Breast epithelium (tissue), 4 donors: ENCODE measurements around the gene CABLES1. TPM values are rescaled to one million over a fixed set of nuclear protein-coding genes. Genes with fewer than 3 reads are reported as not detected.

Experiments used
- DNase-seq, 2 donors: peaks; one replicate each; pipeline ENCODE4 v3.0.0-alpha.2; 2019; ENCODE audit warnings: low spot score in 2 of 2
- H3K27ac ChIP-seq, 2 donors: fragments of 200-600 bp; sonication (generic) in 1 of 2; one replicate each; pipeline ENCODE4 v1.5.1; 2016 to 2019; ENCODE audit warnings: mild to moderate bottlenecking in 1 of 2
- H3K27me3 ChIP-seq, 2 donors: fragments of 200-600 bp; sonication (generic) in 1 of 2; one replicate each; pipeline versions ENCODE4 v1.5.1 to v1.6.0; 2017 to 2019; ENCODE audit warnings: control low read depth in 1 of 2, mild to moderate bottlenecking in 1 of 2
- H3K36me3 ChIP-seq: fragments of 200-600 bp; one replicate; pipeline ENCODE4 v1.5.1; 2019
- H3K4me1 ChIP-seq, 2 donors: fragments of 200-600 bp; sonication (generic); one replicate each; pipeline ENCODE4 v1.5.1; 2016 to 2019; ENCODE audit warnings: control low read depth in 1 of 2
- H3K4me3 ChIP-seq, 3 donors: fragments of 200-600 bp; sonication (generic); 1 replicate in 2 of 3; 2 replicates in 1 of 3; pipeline ENCODE4 v1.5.1; 2016 to 2019; ENCODE audit warnings: mild to moderate bottlenecking in 3 of 3, moderate library complexity in 2 of 3
- H3K9me3 ChIP-seq, 2 donors: fragments of 200-600 bp; sonication (generic) in 1 of 2; one replicate each; pipeline ENCODE4 v1.5.1; 2016 to 2019; ENCODE audit warnings: control low read depth in 1 of 2
- POLR2A ChIP-seq: fragments of 450-650 bp; IDR thresholded peaks from one replicate; pipeline ENCODE4 v1.6.1; 2016; ENCODE audit warnings: antibody characterized with exemption, mild to moderate bottlenecking, moderate library complexity
- POLR2AphosphoS5 ChIP-seq, 3 donors: sonication (generic); formaldehyde crosslinking; IDR thresholded peaks; one replicate each; pipeline ENCODE4 v1.6.1; 2017; ENCODE audit warnings: antibody characterized with exemption in 3 of 3
- intact Hi-C: fragments of 100-400 bp; cut with DNase I; formaldehyde crosslinking; loops from one replicate; pipeline ENCODE4 v1.15.1; 2023; ENCODE audit warnings: low total_unique reads
- total RNA-seq, 3 donors: library from RNA; depleted of rRNA; stranded (reverse); fragments of >200 nt; gene quantifications; one replicate each; pipeline ENCODE4 v1.1.0, GENCODE V29; 2016
- TF ChIP-seq, protein P1 (sequence below), 3 donors: fragments of 450-650 bp; IDR thresholded peaks; one replicate each; pipeline ENCODE4 v1.5.1; 2016 to 2017; ENCODE audit warnings: antibody characterized with exemption in 3 of 3, mild to moderate bottlenecking in 3 of 3, moderate library complexity in 3 of 3

Gene CABLES1
- total RNA-seq, 3 donors from 2014 or later: 18.1 to 28.7 (median 22.3) TPM

DNA sequence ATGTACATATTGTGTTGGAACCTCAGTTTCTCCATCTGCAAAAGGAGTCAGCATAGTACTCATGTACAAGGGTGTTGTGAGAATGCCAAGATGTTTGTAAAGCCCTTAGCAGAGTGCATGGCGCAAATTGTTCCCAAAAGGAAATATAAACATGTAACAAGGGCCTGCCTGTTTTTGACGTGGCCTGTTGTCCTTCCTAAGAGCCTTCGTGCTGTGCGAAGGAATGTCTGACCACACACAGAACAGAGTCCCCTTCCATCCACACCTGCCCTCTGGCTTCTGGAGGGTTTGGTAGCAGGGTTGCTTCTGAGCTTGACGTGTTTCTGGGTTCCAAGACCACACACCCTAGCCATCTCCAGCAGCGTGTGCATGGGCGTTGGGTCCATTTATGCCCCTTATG, 34.9 kb downstream of the CABLES1 start:
- Histone ChIP-seq H3K4me1 (peaks cover 0 to 4% of the 10 kb centered on the region in 2 donors), H3K9me3 (no peaks in the 10 kb centered on the region), H3K4me3 (no peak overlapping the region), H3K36me3 (no peaks in the 10 kb centered on the region), H3K27me3 (no peaks in the 10 kb centered on the region), H3K27ac (peak overlapping the region; percentile 13 to 26)
- DNase-seq: no peak
- TF ChIP-seq, protein P1, sequence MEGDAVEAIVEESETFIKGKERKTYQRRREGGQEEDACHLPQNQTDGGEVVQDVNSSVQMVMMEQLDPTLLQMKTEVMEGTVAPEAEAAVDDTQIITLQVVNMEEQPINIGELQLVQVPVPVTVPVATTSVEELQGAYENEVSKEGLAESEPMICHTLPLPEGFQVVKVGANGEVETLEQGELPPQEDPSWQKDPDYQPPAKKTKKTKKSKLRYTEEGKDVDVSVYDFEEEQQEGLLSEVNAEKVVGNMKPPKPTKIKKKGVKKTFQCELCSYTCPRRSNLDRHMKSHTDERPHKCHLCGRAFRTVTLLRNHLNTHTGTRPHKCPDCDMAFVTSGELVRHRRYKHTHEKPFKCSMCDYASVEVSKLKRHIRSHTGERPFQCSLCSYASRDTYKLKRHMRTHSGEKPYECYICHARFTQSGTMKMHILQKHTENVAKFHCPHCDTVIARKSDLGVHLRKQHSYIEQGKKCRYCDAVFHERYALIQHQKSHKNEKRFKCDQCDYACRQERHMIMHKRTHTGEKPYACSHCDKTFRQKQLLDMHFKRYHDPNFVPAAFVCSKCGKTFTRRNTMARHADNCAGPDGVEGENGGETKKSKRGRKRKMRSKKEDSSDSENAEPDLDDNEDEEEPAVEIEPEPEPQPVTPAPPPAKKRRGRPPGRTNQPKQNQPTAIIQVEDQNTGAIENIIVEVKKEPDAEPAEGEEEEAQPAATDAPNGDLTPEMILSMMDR (IDR thresholded peaks at IDR 0.05): no peak
- TF ChIP-seq POLR2AphosphoS5 (IDR thresholded peaks at IDR 0.05) (no peak), POLR2A (no peak)
- intact Hi-C loops: no loop called here

- Histone ChIP-seq H3K36me3 (no peaks in the 10 kb centered on the region), H3K4me3 (no peak overlapping the region), H3K27ac (peak overlapping the region in 1 of 2 donors; percentile 10), H3K9me3 (no peaks in the 10 kb centered on the region), H3K4me1 (peaks cover 0 to 4% of the 10 kb centered on the region in 2 donors), H3K27me3 (no peaks in the 10 kb centered on the region)
- DNase-seq: no peak
- TF ChIP-seq POLR2AphosphoS5 (IDR thresholded peaks at IDR 0.05): no peak
- TF ChIP-seq POLR2A: no peak
- TF ChIP-seq, protein P1 (IDR thresholded peaks at IDR 0.05): no peak
- intact Hi-C loops: no loop called here
These were observed 36.4 kb downstream of the CABLES1 start for GRCh38 chr18:23171581-23172156.

DNA sequence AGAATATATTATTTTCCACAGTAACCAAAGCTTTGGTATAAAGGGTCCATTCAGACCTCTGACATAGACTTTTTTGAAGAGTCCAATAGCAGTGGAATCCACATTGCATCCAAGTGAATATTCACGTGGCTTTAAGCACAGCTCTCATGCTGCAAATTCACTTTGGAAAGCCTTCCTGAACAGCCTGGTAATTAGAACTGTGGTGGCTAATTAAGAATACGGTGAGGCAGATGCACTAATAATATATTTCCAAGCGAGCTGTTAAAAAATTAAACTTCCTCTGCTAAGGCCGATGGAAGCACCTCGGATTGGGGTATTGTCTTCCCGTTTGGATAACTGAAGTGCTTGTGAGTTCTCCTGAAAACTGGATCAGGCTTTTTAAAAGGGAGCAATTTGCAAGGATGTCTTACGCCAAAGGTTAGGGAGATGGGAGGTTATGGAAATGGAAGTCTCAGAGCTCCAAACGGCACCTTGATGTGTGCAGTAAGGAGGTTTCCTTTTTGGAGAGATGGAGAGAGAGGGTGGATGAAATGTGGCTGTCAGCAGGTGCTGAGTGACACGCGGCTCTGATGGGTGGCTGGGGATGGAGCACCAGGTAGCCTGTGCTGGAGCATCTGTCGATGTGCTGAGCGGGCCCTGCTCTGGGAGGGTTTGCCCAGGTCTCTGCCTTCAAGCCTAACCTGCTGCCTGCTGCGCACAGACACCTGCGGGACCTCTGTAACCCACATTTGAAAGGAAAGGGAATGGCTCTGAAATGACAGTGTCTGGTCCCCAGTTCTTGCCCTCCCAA, 37.5 kb downstream of the CABLES1 start:
- no peaks in the 10 kb centered on the region for H3K9me3 ChIP-seq
- no peaks in the 10 kb centered on the region for H3K27me3 ChIP-seq
- TF ChIP-seq, protein P1 (IDR thresholded peaks at IDR 0.05): no peak
- TF ChIP-seq POLR2A (no peak), POLR2AphosphoS5 (IDR thresholded peaks at IDR 0.05) (no peak)
- H3K27ac ChIP-seq: peak overlapping the region; percentile 19 to 38
- no peak for DNase-seq
- H3K36me3 ChIP-seq: no peaks in the 10 kb centered on the region
- no peak overlapping the region for H3K4me3 ChIP-seq
- peaks cover 0 to under 1% of the 10 kb centered on the region in 2 donors for H3K4me1 ChIP-seq
- intact Hi-C loops: no loop called here

DNA sequence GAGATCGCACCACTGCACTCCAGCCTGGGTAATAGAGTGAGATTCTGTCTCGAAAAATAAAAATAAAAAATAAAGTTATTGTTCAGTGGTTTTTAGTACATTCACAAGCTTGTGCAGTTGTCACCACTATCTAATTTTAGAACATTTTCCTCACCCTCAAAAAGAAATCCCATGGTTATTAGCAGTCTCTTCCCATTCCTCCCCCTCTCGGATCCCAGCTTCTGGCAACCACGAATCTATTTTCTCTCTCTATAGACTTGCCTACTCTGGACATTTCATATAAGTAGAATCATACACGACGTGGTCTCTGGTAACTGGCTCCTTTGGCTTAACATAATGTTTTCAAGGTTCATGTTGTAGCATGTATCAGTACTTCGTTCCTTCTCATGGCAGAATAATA, 38.6 kb downstream of the CABLES1 start:
- no peak for TF ChIP-seq POLR2A
- TF ChIP-seq, protein P1 (IDR thresholded peaks at IDR 0.05): no peak
- TF ChIP-seq POLR2AphosphoS5 (IDR thresholded peaks at IDR 0.05): no peak
- intact Hi-C loops: no loop called here
- Histone ChIP-seq H3K27me3 (no peaks in the 10 kb centered on the region), H3K4me3 (no peak overlapping the region), H3K9me3 (no peaks in the 10 kb centered on the region), H3K36me3 (no peaks in the 10 kb centered on the region), H3K4me1 (no peaks in the 10 kb centered on the region), H3K27ac (peak overlapping the region in 1 of 2 donors; percentile 5)
- no peak for DNase-seq
